DOHH2 (cell line): ENCODE results near the gene CUTC.

Experiments
- EZH2phosphoT487 ChIP-seq: fragments of 200-600 bp; sonication (generic); IDR thresholded peaks from 2 replicates; pipeline ENCODE4 v1.6.1; 2017; ENCODE audit warnings: borderline replicate concordance, mild to moderate bottlenecking, antibody characterized with exemption, low read length, moderate library complexity, mixed read lengths
- TF ChIP-seq, protein P1 (sequence below): fragments of 200-600 bp; sonication (generic); IDR thresholded peaks from one replicate; pipeline ENCODE4 v1.5.1; 2014; ENCODE audit warnings: antibody characterized with exemption, mild to moderate bottlenecking, low read depth, low read length; ENCODE audit not compliant: poor library complexity, severe bottlenecking

DNA sequence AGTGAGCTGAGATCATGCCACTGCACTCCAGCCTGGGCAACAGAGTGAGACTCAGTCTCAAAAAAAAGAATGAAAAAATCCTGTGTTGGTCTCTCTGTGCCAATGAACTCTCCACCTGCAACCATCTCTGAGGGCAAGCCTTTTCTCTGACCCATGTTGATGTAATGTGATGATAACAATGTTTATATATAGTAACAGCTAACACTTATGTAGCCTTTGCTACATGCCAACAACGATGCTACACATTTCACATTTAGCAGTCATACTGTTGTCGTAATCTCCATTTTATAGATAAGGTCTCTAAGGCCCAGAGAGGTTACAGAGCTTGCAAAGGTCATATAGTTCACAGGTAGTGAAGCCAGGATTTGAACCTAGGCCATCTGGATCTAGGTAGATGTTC, 11.6 kb upstream of the CUTC start:
- TF ChIP-seq, protein P1, sequence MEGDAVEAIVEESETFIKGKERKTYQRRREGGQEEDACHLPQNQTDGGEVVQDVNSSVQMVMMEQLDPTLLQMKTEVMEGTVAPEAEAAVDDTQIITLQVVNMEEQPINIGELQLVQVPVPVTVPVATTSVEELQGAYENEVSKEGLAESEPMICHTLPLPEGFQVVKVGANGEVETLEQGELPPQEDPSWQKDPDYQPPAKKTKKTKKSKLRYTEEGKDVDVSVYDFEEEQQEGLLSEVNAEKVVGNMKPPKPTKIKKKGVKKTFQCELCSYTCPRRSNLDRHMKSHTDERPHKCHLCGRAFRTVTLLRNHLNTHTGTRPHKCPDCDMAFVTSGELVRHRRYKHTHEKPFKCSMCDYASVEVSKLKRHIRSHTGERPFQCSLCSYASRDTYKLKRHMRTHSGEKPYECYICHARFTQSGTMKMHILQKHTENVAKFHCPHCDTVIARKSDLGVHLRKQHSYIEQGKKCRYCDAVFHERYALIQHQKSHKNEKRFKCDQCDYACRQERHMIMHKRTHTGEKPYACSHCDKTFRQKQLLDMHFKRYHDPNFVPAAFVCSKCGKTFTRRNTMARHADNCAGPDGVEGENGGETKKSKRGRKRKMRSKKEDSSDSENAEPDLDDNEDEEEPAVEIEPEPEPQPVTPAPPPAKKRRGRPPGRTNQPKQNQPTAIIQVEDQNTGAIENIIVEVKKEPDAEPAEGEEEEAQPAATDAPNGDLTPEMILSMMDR = no peak
- TF ChIP-seq EZH2phosphoT487 = no peak
